ENCODE results near the gene SEMA6A.

The SEMA6A gene

GRCh38 chr5:116419258-116419657 is 155.4 kb downstream of the SEMA6A start:
- in situ Hi-C loops (cut with HindIII; ENCODE audit: low sequenced_read_pairs) = no loop called here
- DNase-seq (ENCODE audit: low read depth) = no peak
- no peak for TF ChIP-seq CTCF (IDR thresholded peaks at IDR 0.05; ENCODE audit: low read depth, low read length, missing control alignments)
- H3K4me3 ChIP-seq (ENCODE audit: low read depth, low read length) = no peak overlapping the region

GRCh38 chr5:116418774-116419173 is 155.8 kb downstream of the SEMA6A start:
- TF ChIP-seq CTCF (IDR thresholded peaks at IDR 0.05; ENCODE audit: low read depth, low read length, missing control alignments) = no peak
- in situ Hi-C loops (cut with HindIII; ENCODE audit: low sequenced_read_pairs) = no loop called here
- H3K4me3 ChIP-seq (ENCODE audit: low read depth, low read length) = no peak overlapping the region
- DNase-seq (ENCODE audit: low read depth) = no peak

GRCh38 chr5:116418016-116418415 is 156.6 kb downstream of the SEMA6A start:
- TF ChIP-seq CTCF (IDR thresholded peaks at IDR 0.05; ENCODE audit: low read depth, low read length, missing control alignments) = no peak
- in situ Hi-C loops (cut with HindIII; ENCODE audit: low sequenced_read_pairs) = no loop called here
- H3K4me3 ChIP-seq (ENCODE audit: low read depth, low read length) = no peak overlapping the region
- no peak for DNase-seq (ENCODE audit: low read depth)

- in situ Hi-C loops (cut with HindIII; ENCODE audit: low sequenced_read_pairs) = no loop called here
- H3K4me3 ChIP-seq (ENCODE audit: low read depth, low read length) = no peak overlapping the region
- DNase-seq (ENCODE audit: low read depth) = no peak
- TF ChIP-seq CTCF (IDR thresholded peaks at IDR 0.05; ENCODE audit: low read depth, low read length, missing control alignments) = no peak
Observed at GRCh38 chr5:116415989-116416388, 158.6 kb downstream of the SEMA6A start.

GRCh38 chr5:116415182-116415581 is 159.4 kb downstream of the SEMA6A start:
- H3K4me3 ChIP-seq (ENCODE audit: low read depth, low read length) = no peak overlapping the region
- TF ChIP-seq CTCF (IDR thresholded peaks at IDR 0.05; ENCODE audit: low read depth, low read length, missing control alignments) = no peak
- in situ Hi-C loops (cut with HindIII; ENCODE audit: low sequenced_read_pairs) = no loop called here
- no peak for DNase-seq (ENCODE audit: low read depth)

- in situ Hi-C loops (cut with HindIII; ENCODE audit: low sequenced_read_pairs) = no loop called here
- H3K4me3 ChIP-seq (ENCODE audit: low read depth, low read length) = no peak overlapping the region
- no peak for DNase-seq (ENCODE audit: low read depth)
- TF ChIP-seq CTCF (IDR thresholded peaks at IDR 0.05; ENCODE audit: low read depth, low read length, missing control alignments) = no peak
Observed at GRCh38 chr5:116411101-116411571, 163.5 kb downstream of the SEMA6A start.

Measured in astrocyte of the cerebellum (primary cell).